ENCODE data around the gene CYP4F8.

DNA sequence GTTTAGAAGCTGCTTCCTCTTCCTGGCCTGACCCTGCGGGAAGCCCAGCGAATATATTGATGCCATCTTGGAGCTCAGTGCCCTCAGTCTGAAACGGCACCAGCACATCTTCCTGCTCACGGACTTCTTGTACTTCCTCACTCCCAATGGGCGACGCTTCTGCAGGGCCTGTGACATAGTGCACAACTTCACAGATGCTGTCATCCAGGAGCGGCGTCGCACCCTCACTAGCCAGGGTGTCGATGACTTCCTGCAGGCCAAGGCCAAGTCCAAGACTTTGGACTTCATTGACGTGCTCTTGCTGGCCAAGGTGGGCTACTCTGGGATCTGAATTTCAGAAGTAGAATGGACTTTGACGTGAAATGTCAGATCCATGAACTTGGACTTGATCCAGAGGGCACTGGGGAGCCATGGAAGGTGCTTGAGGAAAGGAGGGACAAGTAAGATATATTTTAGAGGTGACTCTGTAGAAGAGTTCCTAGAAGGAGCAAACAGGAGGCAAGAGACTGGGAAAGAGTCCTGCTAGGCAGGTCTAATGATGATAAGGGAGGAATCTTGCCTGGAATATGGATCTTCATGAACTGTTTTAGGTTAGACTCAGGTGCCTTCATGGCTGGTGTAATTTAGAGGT is 38.4 kb upstream of the CYP4F8 start:
- TF ChIP-seq POLR2AphosphoS5 (IDR thresholded peaks at IDR 0.05; ENCODE audit: low read depth, low read length): no peak
- TF ChIP-seq SIN3A (IDR thresholded peaks at IDR 0.05; ENCODE audit: borderline replicate concordance, insufficient read depth, low read length): no peak
- TF ChIP-seq TAF1 (IDR thresholded peaks at IDR 0.05; ENCODE audit: borderline replicate concordance, insufficient read depth, low read length): no peak
- TF ChIP-seq FOXP2 (optimal IDR thresholded peaks at IDR 0.05; ENCODE audit: borderline replicate concordance, extremely low read depth, extremely low read length, insufficient read depth): no peak
- TF ChIP-seq, protein P1, sequence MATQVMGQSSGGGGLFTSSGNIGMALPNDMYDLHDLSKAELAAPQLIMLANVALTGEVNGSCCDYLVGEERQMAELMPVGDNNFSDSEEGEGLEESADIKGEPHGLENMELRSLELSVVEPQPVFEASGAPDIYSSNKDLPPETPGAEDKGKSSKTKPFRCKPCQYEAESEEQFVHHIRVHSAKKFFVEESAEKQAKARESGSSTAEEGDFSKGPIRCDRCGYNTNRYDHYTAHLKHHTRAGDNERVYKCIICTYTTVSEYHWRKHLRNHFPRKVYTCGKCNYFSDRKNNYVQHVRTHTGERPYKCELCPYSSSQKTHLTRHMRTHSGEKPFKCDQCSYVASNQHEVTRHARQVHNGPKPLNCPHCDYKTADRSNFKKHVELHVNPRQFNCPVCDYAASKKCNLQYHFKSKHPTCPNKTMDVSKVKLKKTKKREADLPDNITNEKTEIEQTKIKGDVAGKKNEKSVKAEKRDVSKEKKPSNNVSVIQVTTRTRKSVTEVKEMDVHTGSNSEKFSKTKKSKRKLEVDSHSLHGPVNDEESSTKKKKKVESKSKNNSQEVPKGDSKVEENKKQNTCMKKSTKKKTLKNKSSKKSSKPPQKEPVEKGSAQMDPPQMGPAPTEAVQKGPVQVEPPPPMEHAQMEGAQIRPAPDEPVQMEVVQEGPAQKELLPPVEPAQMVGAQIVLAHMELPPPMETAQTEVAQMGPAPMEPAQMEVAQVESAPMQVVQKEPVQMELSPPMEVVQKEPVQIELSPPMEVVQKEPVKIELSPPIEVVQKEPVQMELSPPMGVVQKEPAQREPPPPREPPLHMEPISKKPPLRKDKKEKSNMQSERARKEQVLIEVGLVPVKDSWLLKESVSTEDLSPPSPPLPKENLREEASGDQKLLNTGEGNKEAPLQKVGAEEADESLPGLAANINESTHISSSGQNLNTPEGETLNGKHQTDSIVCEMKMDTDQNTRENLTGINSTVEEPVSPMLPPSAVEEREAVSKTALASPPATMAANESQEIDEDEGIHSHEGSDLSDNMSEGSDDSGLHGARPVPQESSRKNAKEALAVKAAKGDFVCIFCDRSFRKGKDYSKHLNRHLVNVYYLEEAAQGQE (IDR thresholded peaks at IDR 0.05; ENCODE audit: insufficient read depth in 1 of 2, low read depth in 2 of 2, low read length in 2 of 2): no peak
